Breast epithelium (tissue), 4 donors: Measurements from ENCODE around the gene GRIFIN. TPM values are rescaled to one million over a fixed set of nuclear protein-coding genes. Genes with fewer than 3 reads are reported as not detected.

ENCODE experiments used
- DNase-seq, 2 donors: peaks; one replicate each; pipeline ENCODE4 v3.0.0-alpha.2; 2019; ENCODE audit warnings: low spot score in 2 of 2
- H3K27ac ChIP-seq, 2 donors: fragments of 200-600 bp; sonication (generic) in 1 of 2; one replicate each; pipeline ENCODE4 v1.5.1; 2016 to 2019; ENCODE audit warnings: mild to moderate bottlenecking in 1 of 2
- H3K27me3 ChIP-seq, 2 donors: fragments of 200-600 bp; sonication (generic) in 1 of 2; one replicate each; pipeline versions ENCODE4 v1.5.1 to v1.6.0; 2017 to 2019; ENCODE audit warnings: control low read depth in 1 of 2, mild to moderate bottlenecking in 1 of 2
- H3K36me3 ChIP-seq: fragments of 200-600 bp; one replicate; pipeline ENCODE4 v1.5.1; 2019
- H3K4me1 ChIP-seq, 2 donors: fragments of 200-600 bp; sonication (generic); one replicate each; pipeline ENCODE4 v1.5.1; 2016 to 2019; ENCODE audit warnings: control low read depth in 1 of 2
- H3K4me3 ChIP-seq, 3 donors: fragments of 200-600 bp; sonication (generic); 1 replicate in 2 of 3; 2 replicates in 1 of 3; pipeline ENCODE4 v1.5.1; 2016 to 2019; ENCODE audit warnings: mild to moderate bottlenecking in 3 of 3, moderate library complexity in 2 of 3
- H3K9me3 ChIP-seq, 2 donors: fragments of 200-600 bp; sonication (generic) in 1 of 2; one replicate each; pipeline ENCODE4 v1.5.1; 2016 to 2019; ENCODE audit warnings: control low read depth in 1 of 2
- CTCF ChIP-seq, 3 donors: fragments of 450-650 bp; IDR thresholded peaks; one replicate each; pipeline ENCODE4 v1.5.1; 2016 to 2017; ENCODE audit warnings: antibody characterized with exemption in 3 of 3, mild to moderate bottlenecking in 3 of 3, moderate library complexity in 3 of 3
- POLR2A ChIP-seq: fragments of 450-650 bp; IDR thresholded peaks from one replicate; pipeline ENCODE4 v1.6.1; 2016; ENCODE audit warnings: antibody characterized with exemption, mild to moderate bottlenecking, moderate library complexity
- POLR2AphosphoS5 ChIP-seq, 3 donors: sonication (generic); formaldehyde crosslinking; IDR thresholded peaks; one replicate each; pipeline ENCODE4 v1.6.1; 2017; ENCODE audit warnings: antibody characterized with exemption in 3 of 3
- intact Hi-C: fragments of 100-400 bp; cut with DNase I; formaldehyde crosslinking; loops from one replicate; pipeline ENCODE4 v1.15.1; 2023; ENCODE audit warnings: low total_unique reads
- total RNA-seq, 3 donors: library from RNA; depleted of rRNA; stranded (reverse); fragments of >200 nt; gene quantifications; one replicate each; pipeline ENCODE4 v1.1.0, GENCODE V29; 2016

The GRIFIN gene
- total RNA-seq, 3 donors from 2014 or later, result not detected

GRCh38 chr7:2438775-2439174, 37.4 kb downstream of the GRIFIN start:
- Histone ChIP-seq H3K4me3 (no peak overlapping the region), H3K36me3 (no peaks in the 10 kb centered on the region), H3K27ac (no peak overlapping the region), H3K27me3 (no peaks in the 10 kb centered on the region), H3K4me1 (no peaks in the 10 kb centered on the region), H3K9me3 (no peaks in the 10 kb centered on the region)
- intact Hi-C loops, result no loop called here
- no peak for DNase-seq
- TF ChIP-seq CTCF (IDR thresholded peaks at IDR 0.05), result no peak

GRCh38 chr7:2438186-2438585, 38.0 kb downstream of the GRIFIN start:
- intact Hi-C loops, result no loop called here
- H3K9me3 ChIP-seq, result no peaks in the 10 kb centered on the region
- no peak overlapping the region for H3K4me3 ChIP-seq
- peaks cover 6% of the 10 kb centered on the region for H3K36me3 ChIP-seq
- no peak for TF ChIP-seq POLR2AphosphoS5 (IDR thresholded peaks at IDR 0.05)
- TF ChIP-seq CTCF (IDR thresholded peaks at IDR 0.05), result no peak
- no peak for TF ChIP-seq POLR2A
- no peaks in the 10 kb centered on the region for H3K27me3 ChIP-seq
- H3K27ac ChIP-seq, result no peak overlapping the region
- no peaks in the 10 kb centered on the region for H3K4me1 ChIP-seq
- no peak for DNase-seq

GRCh38 chr7:2437537-2438148, 38.6 kb downstream of the GRIFIN start:
- H3K4me3 ChIP-seq, result no peak overlapping the region
- H3K9me3 ChIP-seq, result no peaks in the 10 kb centered on the region
- no peak for DNase-seq
- H3K27me3 ChIP-seq, result no peaks in the 10 kb centered on the region
- no peak for TF ChIP-seq POLR2AphosphoS5 (IDR thresholded peaks at IDR 0.05)
- no peak for TF ChIP-seq POLR2A
- no peak for TF ChIP-seq CTCF (IDR thresholded peaks at IDR 0.05)
- intact Hi-C loops, result no loop called here
- H3K27ac ChIP-seq, result no peak overlapping the region
- peaks cover 10% of the 10 kb centered on the region for H3K36me3 ChIP-seq
- H3K4me1 ChIP-seq, result no peaks in the 10 kb centered on the region

GRCh38 chr7:2437136-2437535, 39.1 kb downstream of the GRIFIN start:
- intact Hi-C loops, result no loop called here
- Histone ChIP-seq H3K9me3 (no peaks in the 10 kb centered on the region), H3K4me3 (no peak overlapping the region), H3K27me3 (no peaks in the 10 kb centered on the region), H3K27ac (no peak overlapping the region), H3K4me1 (no peaks in the 10 kb centered on the region), H3K36me3 (peaks cover 10% of the 10 kb centered on the region)
- no peak for TF ChIP-seq CTCF (IDR thresholded peaks at IDR 0.05)
- no peak for TF ChIP-seq POLR2AphosphoS5 (IDR thresholded peaks at IDR 0.05)
- no peak for TF ChIP-seq POLR2A
- DNase-seq, result no peak

- Histone ChIP-seq H3K36me3 (peaks cover 10% of the 10 kb centered on the region), H3K4me1 (no peaks in the 10 kb centered on the region), H3K27me3 (no peaks in the 10 kb centered on the region), H3K9me3 (no peaks in the 10 kb centered on the region), H3K27ac (no peak overlapping the region), H3K4me3 (no peak overlapping the region)
- intact Hi-C loops, result no loop called here
- DNase-seq, result no peak
- TF ChIP-seq POLR2A (no peak), CTCF (IDR thresholded peaks at IDR 0.05) (no peak), POLR2AphosphoS5 (IDR thresholded peaks at IDR 0.05) (no peak)
Observed at GRCh38 chr7:2436341-2437104, 39.7 kb downstream of the GRIFIN start.
